OCI-LY7 (cell line): ENCODE data around the gene ACTRT2. TPM values are rescaled to one million over a fixed set of nuclear protein-coding genes. Genes with fewer than 3 reads are reported as not detected.

Experiments used
- BruUV-seq: library from RNA; stranded (reverse); fragments of 400-500 nt; replicated peaks from 2 replicates; lab custom pipeline; 2021; lab: Mats Ljungman, UMichigan
- CTCF ChIA-PET: fragments of 300-600 bp; sonication (Branson Sonifier 250); formaldehyde crosslinking; loops from one replicate; lab custom pipeline; 2022; ENCODE audit warnings: antibody characterized with exemption; ENCODE audit not compliant: unreplicated experiment; lab: Charles Lee
- POLR2A ChIA-PET: fragments of 300-600 bp; sonication (Branson Sonifier 250); formaldehyde crosslinking; loops from one replicate; lab custom pipeline; 2022; ENCODE audit warnings: antibody characterized with exemption; lab: Charles Lee
- DNase-seq: peaks from one replicate; pipeline ENCODE4 v3.0.0-alpha.2; 2015; ENCODE audit warnings: low spot score
- H2AFZ ChIP-seq: fragments of 200-600 bp; sonication (generic), shearing (Covaris generic); 2 replicates; pipeline ENCODE4 v1.6.1; 2014; ENCODE audit warnings: mild to moderate bottlenecking, antibody characterized with exemption, low read length, moderate library complexity
- H3K27ac ChIP-seq: fragments of 200-600 bp; sonication (generic); 2 replicates; pipeline ENCODE4 v1.5.1; 2014; ENCODE audit warnings: mixed run types, low read depth, mild to moderate bottlenecking, moderate library complexity, low read length, inconsistent platforms; ENCODE audit not compliant: poor library complexity, severe bottlenecking
- H3K36me3 ChIP-seq: fragments of 200-600 bp; sonication (generic); 2 replicates; pipeline ENCODE4 v1.6.1; 2014; ENCODE audit warnings: mild to moderate bottlenecking, antibody characterized with exemption, low read length, moderate library complexity, mixed read lengths; ENCODE audit not compliant: insufficient read depth
- H3K4me1 ChIP-seq: fragments of 200-600 bp; sonication (generic); 2 replicates; pipeline ENCODE4 v1.5.1; 2014; ENCODE audit warnings: mild to moderate bottlenecking, low read length; ENCODE audit not compliant: insufficient read depth, poor library complexity, severe bottlenecking
- H3K4me2 ChIP-seq: fragments of 200-600 bp; sonication (generic); 2 replicates; pipeline ENCODE4 v1.6.1; 2014; ENCODE audit warnings: mild to moderate bottlenecking, low read length
- H3K4me3 ChIP-seq: fragments of 200-600 bp; sonication (generic); 2 replicates; pipeline ENCODE4 v1.5.1; 2014; ENCODE audit warnings: mild to moderate bottlenecking, low read depth, low read length; ENCODE audit not compliant: poor library complexity, severe bottlenecking
- H3K79me2 ChIP-seq: fragments of 200-600 bp; sonication (generic); 2 replicates; pipeline ENCODE4 v1.6.1; 2016; ENCODE audit warnings: low read depth, mild to moderate bottlenecking, low read length, moderate library complexity, mixed read lengths; ENCODE audit not compliant: insufficient read depth
- H3K9me2 ChIP-seq: fragments of 200-600 bp; sonication (generic); 2 replicates; pipeline ENCODE4 v1.6.1; 2016; ENCODE audit warnings: mild to moderate bottlenecking, low read length, mixed read lengths; ENCODE audit not compliant: insufficient read depth
- H3K9me3 ChIP-seq: fragments of 200-600 bp; sonication (generic); 2 replicates; pipeline ENCODE4 v1.6.1; 2014; ENCODE audit warnings: mild to moderate bottlenecking, mixed run types, low read length, mixed read lengths
- H4K20me1 ChIP-seq: fragments of 200-600 bp; sonication (generic); 2 replicates; pipeline ENCODE4 v1.6.1; 2014; ENCODE audit warnings: mild to moderate bottlenecking, antibody characterized with exemption, low read length, moderate library complexity, mixed read lengths; ENCODE audit not compliant: insufficient read depth
- CTCF ChIP-seq: fragments of 200-600 bp; sonication (generic); conservative IDR thresholded peaks from 2 replicates; pipeline ENCODE4 v1.5.1; 2014; ENCODE audit warnings: mild to moderate bottlenecking, antibody characterized with exemption, low read length, moderate library complexity, mixed read lengths
- EZH2phosphoT487 ChIP-seq: fragments of 200-600 bp; sonication (generic); IDR thresholded peaks from 2 replicates; pipeline ENCODE4 v1.6.1; 2018; ENCODE audit warnings: low read depth, borderline replicate concordance, mild to moderate bottlenecking, mixed run types, antibody characterized with exemption, low read length, moderate library complexity, mixed read lengths
- intact Hi-C: fragments of 100-400 bp; cut with micrococcal nuclease; formaldehyde crosslinking; loops from one replicate; pipeline ENCODE4 v1.10.0; 2022; ENCODE audit not compliant: unreplicated experiment
- total RNA-seq, 2 experiments: library from RNA; depleted of rRNA in 1 of 2; stranded (reverse); fragments of >200 nt in 1 of 2; shearing (Covaris generic) in 1 of 2; gene quantifications; 2 replicates each; pipeline ENCODE4 v1.2.3, GENCODE V29; 2014 to 2022

ACTRT2 gene
- total RNA-seq, 2 experiments from 2014 or later: not detected

- H3K36me3 ChIP-seq: no peaks in the 10 kb centered on the region
- H3K9me2 ChIP-seq: no peaks in the 10 kb centered on the region
- H3K9me3 ChIP-seq: no peaks in the 10 kb centered on the region
- no peak overlapping the region for H3K4me3 ChIP-seq
- H3K79me2 ChIP-seq: no peaks in the 10 kb centered on the region
- no peaks in the 10 kb centered on the region for H4K20me1 ChIP-seq
- no peak overlapping the region for H3K27ac ChIP-seq
- TF ChIP-seq CTCF (no peak), EZH2phosphoT487 (no peak)
- H2AFZ ChIP-seq: no peak overlapping the region
- no peak overlapping the region for H3K4me2 ChIP-seq
- intact Hi-C loops: no loop called here
- ChIA-PET POLR2A (no interaction called here), CTCF (no interaction called here)
- BruUV-seq: no TSS peak
- DNase-seq: no peak
- no peaks in the 10 kb centered on the region for H3K4me1 ChIP-seq
Measured at GRCh38 chr1:3050603-3051002, 29.3 kb downstream of the ACTRT2 start.

GRCh38 chr1:3051270-3052268, 30.3 kb downstream of the ACTRT2 start:
- TF ChIP-seq EZH2phosphoT487 (no peak), CTCF (no peak)
- intact Hi-C loops: no loop called here
- Histone ChIP-seq H3K4me1 (no peaks in the 10 kb centered on the region), H3K4me2 (no peak overlapping the region), H2AFZ (no peak overlapping the region), H3K4me3 (no peak overlapping the region), H3K27ac (no peak overlapping the region), H3K36me3 (no peaks in the 10 kb centered on the region), H3K9me3 (no peaks in the 10 kb centered on the region), H4K20me1 (no peaks in the 10 kb centered on the region), H3K9me2 (no peaks in the 10 kb centered on the region), H3K79me2 (no peaks in the 10 kb centered on the region)
- CTCF ChIA-PET: no interaction called here
- POLR2A ChIA-PET: no interaction called here
- BruUV-seq: no TSS peak
- DNase-seq: no peak

- H3K4me2 ChIP-seq: no peak overlapping the region
Measured at GRCh38 chr1:3052501-3052900, 31.2 kb downstream of the ACTRT2 start.

More at GRCh38 chr1:3052501-3052900, 31.2 kb downstream of the ACTRT2 start:
- no peak for TF ChIP-seq EZH2phosphoT487
- no peak for TF ChIP-seq CTCF
- ChIA-PET CTCF (no interaction called here), POLR2A (no interaction called here)
- H3K79me2 ChIP-seq: no peaks in the 10 kb centered on the region
- no peaks in the 10 kb centered on the region for H3K9me2 ChIP-seq
- no peak overlapping the region for H3K4me3 ChIP-seq
- H2AFZ ChIP-seq: no peak overlapping the region
- no peaks in the 10 kb centered on the region for H4K20me1 ChIP-seq
- no peaks in the 10 kb centered on the region for H3K4me1 ChIP-seq
- no peaks in the 10 kb centered on the region for H3K9me3 ChIP-seq
- no peak for DNase-seq
- intact Hi-C loops: no loop called here
- no peak overlapping the region for H3K27ac ChIP-seq
- no TSS peak for BruUV-seq
- no peaks in the 10 kb centered on the region for H3K36me3 ChIP-seq
